HUDEP-2 (cell line): ENCODE measurements around the gene LRMDA.
"Not testable (repeated sequence)": the region's sequence is repeated elsewhere in the genome, so short reads cannot be mapped to it uniquely, and the experiment has no call there.

ENCODE experiments used
- DNase-seq, 76 experiments: peaks; one replicate each; lab custom pipeline; 2025; ENCODE audit not compliant: unreplicated experiment in 76 of 76; lab: John Stamatoyannopoulos, UW

Gene LRMDA

GRCh38 chr10:76560338-76560737, 1128.9 kb downstream of the LRMDA start:
- DNase-seq = no peak

GRCh38 chr10:76563286-76563685, 1131.9 kb downstream of the LRMDA start:
- DNase-seq = no peak

DNA sequence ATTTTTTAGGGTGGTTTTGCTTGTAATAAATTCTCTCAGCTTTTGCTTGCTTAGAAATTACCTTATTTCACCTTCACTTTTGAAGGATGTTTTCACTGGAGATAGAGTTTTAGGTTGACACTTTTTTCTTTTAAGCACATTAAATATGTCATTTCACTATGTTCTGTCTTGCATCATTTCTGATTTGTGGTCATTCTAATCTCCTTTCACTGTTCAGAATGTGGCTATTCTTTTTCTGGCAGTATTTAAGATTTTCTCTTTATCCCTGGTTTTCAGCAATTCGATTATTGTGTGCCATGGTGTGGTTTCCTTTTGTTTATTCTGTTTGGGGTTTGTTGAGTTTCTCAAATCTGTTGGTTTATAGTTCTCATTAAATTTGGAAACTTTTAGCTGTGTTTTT, 1140.6 kb downstream of the LRMDA start:
- DNase-seq = no peak

- no peak for DNase-seq
Observed at GRCh38 chr10:76576276-76576962, 1145.0 kb downstream of the LRMDA start.

GRCh38 chr10:76577455-76577854, 1146.0 kb downstream of the LRMDA start:
- DNase-seq = no peak

DNA sequence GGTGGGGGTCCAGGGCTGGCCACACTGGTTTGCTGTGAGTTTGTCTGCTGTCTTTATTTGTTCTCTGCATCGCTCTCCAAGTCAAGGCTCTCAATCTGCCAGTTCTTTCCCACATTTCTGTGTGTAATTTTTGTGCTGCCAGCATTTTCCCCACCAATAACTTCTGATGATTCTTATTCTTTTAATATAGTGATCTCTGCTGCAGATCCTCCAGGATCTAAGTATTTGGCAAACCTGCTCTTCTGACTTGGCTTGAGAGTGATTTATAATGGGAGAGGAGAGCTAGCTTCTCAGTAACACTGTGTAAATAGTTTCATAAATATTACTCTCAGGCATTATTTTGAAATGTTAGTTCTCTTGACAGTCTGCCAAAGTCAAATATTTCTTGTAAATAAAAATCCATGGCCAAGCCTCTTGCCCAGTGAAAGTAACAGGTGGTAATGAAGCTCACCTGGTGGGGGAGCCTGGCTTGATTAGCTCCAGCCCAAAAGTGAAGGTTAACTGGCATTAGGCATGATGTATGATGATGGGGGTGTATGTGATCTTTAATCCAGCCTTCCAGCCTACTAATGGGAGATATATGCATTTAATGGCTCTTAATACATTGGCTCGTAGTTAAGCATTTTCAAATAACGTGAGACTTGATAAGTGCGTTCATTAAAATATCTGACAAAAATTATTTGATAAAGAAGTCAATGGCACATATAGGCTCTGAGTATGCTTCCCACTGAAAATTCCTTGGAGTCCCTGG, 1150.3 kb downstream of the LRMDA start:
- DNase-seq = no peak

GRCh38 chr10:76582531-76582930, 1151.1 kb downstream of the LRMDA start:
- DNase-seq = no peak

DNA sequence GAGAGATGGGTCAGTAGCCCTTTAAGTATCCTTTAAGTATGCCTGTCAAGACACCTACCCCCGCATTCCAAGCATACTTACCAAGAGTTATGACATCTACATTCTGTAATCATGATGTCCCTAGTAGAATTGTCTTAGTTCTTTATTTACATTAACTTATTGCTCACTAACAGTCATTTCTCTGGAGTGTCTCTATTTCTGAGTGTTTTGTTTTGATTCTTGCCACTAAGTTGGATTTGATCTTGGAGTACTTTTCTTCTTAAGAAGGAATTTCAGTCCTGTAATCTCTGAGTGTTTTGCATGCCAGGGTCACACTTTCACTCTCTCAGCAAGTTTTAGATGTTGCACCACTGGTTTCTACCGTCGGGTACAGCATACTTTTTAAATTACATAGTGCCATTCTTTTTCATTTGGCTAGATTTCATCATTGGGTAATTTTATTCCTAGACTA, 1152.3 kb downstream of the LRMDA start:
- DNase-seq = no peak

DNA sequence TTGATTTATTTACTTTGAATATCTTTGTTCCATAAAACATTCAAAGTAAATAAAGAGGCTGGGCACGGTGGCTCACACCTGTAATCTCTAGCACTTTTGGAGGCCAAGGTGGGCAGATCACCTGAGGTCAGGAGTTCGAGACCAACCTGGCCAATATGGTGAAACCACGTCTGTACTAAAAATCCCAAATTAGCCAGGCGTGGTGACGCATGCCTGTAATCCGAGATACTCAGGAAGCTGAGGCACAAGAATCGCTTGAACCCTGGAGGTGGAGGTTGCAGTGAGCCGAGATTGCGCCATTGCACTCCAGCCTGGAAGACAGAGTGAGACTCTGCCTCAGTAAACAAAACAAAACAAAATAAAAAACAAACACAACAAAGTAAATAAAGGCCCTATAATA, 1153.0 kb downstream of the LRMDA start:
- not testable (repeated sequence) for DNase-seq
